HG02623 (cell line): ENCODE measurements around the gene CLEC6A.
"Not testable (repeated sequence)": the region's sequence is repeated elsewhere in the genome, so short reads cannot be mapped to it uniquely, and the experiment has no call there.

Experiments
- ATAC-seq: cut with Tn5 transposase; IDR thresholded peaks from one replicate; pipeline ENCODE4 v1.9.1; 2021; ENCODE audit warnings: moderate library complexity; ENCODE audit not compliant: unreplicated experiment

Gene CLEC6A

DNA sequence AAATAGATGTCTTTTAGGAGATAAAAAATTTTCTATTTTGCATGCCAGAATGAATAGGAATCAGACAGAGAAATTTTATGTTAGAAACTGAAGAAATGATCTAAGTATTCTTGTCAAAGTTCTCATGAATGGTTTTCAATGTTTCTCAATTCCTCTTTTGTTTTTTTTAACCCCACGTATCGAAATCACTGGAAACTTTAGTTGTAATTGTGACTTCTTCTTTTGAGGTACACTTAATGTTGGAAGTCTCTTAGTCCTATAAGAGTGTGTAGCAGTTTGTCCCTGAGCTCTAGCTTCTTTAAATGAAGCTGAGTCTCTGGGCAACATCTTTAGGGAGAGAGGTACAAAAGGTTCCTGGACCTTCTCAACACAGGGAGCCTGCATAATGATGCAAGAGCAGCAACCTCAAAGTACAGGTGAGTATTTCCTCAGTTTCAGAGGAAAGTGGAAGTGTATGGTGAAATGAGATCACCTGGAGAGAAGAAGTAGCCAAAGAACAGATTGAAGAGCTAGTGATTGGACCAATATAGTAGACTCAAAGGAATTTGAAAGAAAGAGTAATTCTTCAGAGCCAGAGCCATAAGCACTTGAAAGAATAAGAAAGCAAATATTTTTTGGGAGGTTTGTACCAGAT is at the start of gene CLEC6A:
Gene CLEC6A, plus strand, starts transcription at position 236 of the 634 bp plus-strand sequence. Its CDS starts 150 bp downstream, at position 386.
- ATAC-seq, result no peak

DNA sequence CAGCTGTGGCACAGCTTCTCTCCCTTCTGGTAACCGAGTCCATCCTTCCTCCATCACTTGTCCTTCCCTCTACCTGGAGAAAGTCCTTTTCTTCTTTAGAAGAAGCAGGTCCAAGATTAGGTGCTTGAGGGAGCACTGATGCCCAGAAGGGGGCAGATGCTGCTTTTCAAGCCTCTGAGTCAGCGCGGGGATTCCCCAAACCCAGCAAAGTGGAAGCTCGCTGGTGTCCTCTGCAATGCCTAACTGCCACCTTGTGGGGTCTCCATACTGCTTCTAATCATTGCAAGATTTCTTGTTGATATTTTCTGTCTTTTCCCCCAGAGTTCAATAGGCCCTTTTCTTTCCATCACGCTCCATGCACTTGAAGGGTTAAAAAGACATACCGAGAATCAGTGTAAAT is 36.2 kb upstream of the CLEC6A start:
- ATAC-seq, result not testable (repeated sequence)

DNA sequence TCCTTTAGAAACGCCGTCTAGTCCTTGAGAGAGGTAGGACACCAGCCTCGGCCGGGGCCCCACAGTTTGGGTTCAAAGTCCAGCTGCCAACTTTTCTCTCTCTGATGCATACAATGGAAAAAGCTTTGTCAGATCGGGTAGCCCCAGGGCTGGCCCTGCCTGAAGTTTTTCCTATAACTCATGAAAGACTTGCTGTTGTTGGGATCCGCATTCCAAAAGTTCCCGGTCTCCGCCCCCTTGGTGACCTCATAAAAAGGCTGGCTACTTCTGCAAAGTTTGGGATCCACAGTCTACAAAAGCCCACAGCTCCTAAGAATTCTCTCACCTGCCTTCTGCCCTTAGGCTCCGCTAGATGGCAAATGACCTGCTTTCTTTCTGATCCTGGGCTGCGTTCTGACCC is 35.3 kb upstream of the CLEC6A start:
- ATAC-seq, result no peak

DNA sequence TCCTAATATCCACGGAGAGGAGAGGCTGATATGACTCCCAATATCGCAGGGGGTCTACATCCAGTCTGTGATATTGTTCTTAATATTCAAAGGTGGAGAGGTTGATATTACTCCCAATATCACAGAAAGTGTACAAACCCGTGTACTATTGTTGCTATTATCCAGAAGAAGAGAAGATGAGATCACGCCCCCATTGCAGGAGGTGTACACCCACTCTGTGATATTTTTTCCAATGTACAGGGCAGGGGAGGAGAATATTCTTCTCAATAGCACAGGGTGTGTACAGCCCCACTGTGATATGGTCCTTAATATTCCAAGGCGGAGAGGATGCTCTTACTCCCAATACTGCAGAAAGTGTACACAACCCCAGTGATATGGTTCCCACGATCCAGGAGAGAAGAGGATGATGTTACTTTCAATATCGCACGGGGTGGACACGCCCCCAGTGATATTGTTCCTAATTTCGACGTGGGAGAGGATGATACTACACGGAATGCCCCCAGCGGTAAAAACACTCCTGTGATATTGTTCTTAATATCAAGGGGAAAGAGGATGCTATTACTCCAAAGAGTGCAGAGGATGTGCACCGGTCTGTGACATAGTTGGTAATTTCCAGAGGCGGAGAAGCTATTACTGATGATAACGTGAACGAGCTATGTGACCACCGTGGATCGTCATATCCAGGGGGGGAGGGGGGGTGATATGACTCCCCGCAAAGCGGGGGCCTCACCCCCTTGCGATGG is 11.1 kb upstream of the CLEC6A start:
- not testable (repeated sequence) for ATAC-seq

DNA sequence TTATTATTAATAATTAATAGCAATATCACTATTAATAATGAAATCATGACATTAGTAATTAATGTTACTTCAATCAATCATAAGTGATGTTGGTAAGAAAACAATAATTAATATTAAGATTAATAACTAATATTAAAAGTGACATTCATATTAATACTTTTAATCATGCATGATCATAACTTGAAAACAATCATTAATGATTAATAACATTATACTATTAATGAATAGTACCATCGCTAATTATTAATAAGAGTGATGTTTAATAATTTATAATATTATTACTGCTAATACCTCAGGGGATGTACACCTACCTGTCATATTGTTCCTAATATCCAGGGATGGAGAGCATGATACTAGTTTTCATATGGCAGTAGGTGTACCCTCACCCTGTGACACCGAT is 10.0 kb upstream of the CLEC6A start:
- ATAC-seq, result no peak

DNA sequence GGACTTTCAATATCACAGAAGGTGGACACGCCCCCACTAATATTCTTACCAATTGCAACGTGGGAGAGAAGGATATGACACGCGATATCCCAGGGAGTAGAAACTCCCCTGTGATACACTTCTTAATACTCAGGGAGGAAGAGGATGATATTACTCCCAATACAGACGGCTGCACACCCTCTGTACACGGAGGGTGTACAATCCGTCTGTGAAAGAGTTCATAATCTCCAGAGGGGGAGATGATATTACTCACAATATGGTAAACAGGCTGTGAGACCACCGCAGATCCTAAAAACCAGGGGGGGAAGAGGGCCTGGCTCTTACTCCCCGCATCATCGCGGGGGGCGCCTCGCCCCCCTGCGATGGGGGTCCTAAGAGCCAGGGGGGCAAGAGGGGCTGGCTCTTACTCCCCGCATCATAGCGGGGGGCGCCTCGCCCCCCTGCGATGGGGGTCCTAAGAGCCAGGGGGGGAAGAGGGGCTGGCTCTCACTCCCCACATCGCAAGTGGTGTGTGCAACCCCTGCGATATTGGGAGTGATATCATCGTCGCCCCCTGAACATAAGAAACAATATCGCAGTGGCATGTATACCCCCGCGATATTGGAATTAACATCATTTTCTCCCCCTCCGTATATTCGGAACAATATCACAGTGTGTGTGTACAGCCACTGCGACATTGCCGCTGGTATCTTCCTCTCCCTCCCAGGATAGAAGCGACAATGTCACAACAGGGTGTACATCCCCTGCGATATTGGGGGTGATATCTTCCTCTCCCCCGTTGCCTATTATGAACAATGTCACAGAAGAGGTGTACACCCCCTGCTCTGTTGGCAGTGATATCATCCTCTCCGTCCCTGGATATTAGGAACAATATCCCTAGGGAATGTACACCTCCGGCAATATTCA is 8.9 kb upstream of the CLEC6A start:
- no peak for ATAC-seq

DNA sequence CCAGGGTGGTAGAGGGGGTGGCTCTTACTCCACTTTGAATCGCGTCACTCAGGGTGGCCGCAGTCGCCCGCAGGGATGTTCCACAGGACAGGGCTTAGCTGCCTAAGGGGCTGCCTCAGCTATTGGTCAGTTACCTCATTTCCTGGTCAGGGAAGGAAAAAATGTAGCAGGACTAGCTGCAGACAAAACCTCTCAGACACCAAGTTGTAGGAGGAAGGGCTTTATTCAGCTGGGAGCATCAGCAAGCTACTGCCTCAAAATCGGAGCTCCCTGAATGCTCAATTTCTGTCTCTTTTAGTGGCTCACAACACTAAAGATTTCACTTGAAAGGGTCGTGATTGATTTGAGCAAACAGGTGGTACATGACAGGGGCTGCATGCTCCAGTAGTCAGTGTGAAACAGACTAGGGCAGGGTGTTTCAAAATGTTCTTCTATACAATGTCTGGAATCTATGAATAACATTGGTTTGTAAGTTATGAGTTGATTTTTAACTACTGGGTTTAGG is 6.4 kb upstream of the CLEC6A start:
- no peak for ATAC-seq

DNA sequence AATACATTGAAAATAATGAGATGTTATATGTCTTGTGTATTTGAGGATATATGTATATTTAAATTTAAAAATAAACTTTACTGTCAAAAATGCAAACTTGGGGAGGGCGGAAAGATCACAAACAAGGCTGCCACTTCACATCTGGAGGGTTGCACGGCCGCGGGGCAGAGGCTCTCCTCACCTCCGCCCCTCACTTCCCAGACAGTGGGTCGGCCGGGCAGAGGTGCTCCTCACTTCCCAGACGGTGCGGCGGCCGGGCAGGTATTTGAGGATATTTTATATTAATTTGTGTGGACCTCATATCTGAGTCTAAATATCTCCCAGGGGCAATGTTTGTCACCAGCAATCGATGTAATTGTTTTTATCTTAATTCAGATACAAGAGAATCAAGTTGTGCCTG is 3.7 kb upstream of the CLEC6A start:
- no peak for ATAC-seq

DNA sequence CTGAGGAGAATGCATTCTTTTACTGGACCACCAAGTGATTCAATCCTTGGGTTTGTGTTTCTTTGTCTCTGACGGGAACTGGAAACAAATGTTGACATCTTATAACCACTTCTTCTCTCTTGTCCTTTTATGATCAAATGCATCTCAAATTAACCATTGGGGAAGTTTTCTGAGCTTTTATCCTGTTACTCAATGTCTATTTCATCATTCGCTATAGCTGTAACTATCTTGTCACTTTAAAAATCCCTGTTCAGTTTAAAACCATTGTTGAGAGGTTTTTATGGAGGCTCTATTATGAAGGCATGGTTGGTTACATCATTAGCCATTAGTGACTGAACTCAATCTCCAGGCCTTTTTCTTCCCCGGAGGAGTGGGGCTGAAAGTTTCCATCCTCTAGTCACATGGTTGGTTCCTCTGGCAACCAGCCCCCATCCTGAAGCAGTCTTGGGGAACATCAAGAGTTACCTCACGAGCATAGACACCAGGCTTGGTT is 2.7 kb upstream of the CLEC6A start:
- no peak for ATAC-seq

DNA sequence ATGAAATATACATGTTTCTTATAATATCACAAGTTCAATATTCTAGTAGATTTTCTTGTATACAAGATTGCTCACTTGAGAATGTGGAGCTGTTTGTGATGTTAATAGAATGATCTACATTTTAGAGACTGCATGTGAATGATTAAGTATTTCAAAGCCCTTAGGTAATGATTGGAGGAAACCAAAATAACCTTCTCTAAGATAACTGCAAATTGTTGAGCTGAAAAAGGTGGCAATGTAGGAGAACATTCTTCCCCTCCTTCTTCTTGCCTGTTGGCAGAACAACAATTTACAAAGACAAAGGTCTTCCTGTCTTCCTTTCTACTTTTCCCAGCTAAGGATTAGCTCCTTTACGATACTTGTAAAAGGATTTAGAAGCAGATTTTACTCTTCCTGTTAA is 2.0 kb upstream of the CLEC6A start:
- ATAC-seq, result no peak

DNA sequence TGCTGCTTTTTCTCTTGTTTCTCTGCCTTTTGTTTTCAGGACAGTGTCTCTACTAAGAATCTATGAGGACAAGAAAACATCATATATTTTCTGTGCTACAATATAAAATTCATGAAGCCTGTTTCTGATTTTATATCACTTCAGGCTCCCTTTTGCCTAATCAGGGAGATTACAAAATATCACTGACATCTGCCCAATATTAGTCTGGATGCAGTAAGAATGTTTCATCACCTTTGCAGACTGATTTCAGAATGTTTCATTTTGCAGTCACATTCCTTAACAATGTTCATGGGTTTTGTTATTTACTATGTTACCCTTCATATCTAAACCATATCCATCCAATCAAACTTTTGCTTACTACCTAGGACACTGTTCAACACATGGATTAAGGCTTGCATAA is 491 bp upstream of the CLEC6A start:
- ATAC-seq, result no peak

DNA sequence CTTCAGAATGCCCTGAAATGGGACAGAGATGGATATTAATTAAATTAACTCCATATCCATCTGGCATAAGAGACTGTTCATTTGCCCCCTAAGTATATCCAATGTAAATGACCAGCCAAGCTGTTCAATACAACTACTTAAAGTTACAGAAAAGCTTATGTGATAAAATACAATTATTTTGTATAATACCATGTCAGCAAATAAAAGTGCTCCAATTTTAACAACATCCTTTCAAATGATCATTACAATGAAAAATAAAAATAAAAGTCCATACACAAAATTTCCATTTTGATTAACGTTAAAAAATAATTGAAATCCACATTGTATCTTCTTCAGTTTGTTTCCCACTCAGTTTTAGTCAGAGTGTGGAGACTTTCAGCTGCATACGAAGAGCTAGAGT is 5.7 kb downstream of the CLEC6A start:
- no peak for ATAC-seq

DNA sequence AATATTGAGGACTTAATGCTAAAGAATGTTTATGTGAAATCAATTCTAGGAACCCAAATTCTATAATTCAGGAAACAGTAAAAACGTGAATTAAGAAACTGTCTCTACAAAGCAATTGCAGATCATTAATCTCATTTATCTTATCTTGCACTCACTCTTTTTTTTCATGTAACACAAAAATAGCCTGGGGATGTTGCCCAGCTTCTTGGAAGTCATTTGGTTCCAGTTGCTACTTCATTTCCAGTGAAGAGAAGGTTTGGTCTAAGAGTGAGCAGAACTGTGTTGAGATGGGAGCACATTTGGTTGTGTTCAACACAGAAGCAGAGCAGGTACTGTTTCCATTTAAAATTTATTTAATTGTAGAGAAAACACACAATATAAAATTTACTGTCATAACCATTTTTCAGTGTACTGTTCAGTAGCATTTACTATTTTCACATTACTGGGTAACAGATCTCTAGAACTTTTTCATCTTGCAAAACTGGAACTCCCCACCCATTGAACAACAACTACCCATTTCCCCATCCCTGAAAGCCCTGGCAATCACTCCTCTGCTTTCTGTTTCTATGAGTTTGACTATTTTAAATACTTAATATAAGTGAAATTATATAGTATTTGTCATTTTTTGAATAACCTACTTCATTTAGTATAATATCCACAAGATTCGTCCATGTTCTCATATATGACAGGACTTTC is 9.7 kb downstream of the CLEC6A start:
- ATAC-seq, result no peak

DNA sequence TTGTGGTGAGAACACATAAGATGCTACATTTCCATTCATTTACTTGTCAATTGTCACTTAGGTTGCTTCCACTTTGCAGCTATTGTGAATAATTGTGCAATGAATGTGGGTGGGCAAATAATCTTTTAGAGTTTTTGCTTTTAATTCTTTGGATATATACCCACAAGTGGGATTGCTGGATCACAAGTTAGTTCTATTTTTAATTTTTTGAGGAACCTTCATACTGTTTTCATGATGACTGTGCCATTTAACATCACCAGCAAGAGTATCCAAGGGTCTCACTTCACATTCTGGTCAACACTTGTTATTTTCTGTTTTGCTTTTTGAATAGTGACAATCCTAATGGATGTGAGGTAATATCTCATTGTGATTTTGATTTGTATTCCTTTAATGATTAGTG is 10.5 kb downstream of the CLEC6A start:
- no peak for ATAC-seq

DNA sequence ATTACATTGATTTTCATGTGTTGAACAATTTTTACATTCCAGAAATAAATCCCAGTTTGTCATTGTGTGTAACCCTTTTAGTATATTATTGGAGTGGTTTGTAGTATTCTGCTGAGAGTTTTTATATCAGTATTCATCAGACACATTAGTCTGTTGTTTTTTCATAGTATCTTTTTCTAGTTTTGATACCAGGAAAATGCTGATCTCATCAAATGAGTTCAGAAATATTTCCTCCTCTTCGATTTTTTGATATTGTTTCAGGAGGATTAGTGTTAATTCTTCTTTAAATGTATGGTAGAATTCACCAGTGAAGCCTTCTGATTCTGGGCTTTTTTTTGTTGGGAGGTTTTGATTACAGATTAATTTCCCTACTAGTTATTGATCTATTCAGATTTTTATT is 15.3 kb downstream of the CLEC6A start:
- no peak for ATAC-seq

DNA sequence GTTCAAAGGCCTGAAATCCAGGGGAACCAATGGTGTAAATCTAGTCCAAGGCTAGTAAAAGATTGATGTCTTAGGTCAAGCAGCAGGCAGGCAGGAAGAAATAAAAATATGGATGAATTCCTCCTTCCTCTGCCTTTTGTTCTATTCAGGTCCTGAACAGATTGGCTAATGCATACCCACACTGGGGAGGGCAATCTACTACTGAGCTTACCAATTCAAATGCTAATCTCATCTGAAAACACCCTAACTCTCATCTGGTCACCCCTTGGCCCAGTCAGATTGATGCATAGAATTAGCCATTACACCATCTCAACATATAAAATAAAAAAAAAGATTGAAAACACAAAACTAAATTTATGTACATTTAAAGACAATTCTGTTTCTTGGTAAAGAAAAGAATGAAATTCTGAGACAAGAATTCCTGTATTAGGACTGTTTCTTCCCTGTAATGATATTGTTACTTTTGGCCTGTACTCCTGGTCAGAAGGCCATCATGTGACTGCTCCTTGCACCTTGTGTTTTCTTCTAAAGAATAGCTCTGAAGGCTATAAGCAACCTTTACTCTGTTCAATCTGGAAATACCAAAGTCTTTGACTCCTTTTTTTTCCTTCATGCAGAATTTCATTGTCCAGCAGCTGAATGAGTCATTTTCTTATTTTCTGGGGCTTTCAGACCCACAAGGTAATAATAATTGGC is 19.9 kb downstream of the CLEC6A start:
- no peak for ATAC-seq

DNA sequence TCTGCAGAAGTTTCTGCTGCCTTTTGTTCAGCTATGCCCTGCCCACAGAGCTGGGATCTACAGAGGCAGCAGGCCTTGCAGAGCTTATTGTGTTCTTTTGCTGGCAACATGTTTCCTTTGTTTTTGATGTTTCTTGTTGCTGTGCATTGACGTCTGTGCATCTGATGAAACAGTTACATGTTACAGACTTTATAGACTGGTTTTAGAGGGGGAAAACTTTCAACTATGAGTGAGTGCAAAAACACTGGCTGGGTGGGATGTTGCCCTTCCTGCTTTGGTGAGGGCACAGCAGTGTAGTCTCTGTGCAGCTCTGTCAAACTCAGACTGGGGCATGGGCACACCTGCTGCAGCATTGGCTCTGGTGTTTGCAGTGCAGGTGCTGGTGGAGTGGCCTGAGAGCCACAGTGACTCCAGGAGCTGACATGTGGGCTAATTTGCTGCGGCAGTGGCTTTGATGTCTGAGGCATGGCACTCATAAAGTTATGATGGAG is 26.9 kb downstream of the CLEC6A start:
- ATAC-seq, result no peak

DNA sequence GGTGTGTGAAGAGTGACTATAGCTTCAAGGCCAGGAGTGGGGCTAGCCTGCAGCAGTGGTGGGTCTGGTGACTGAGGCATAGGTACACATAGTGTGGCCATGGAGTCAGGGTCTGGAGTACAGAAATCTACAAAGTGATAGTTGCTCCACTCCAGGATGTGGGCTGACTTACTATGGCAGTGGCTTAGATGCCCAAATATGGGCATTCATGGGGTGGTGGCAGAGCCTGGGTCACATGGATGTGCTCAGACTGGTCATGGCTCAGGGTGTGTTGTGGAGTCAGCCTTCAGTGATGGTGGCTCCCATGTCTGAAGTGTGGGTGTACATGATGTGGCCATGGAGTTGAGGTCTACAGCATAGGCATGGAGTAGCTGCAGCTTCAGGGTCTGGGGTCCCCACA is 27.3 kb downstream of the CLEC6A start:
- ATAC-seq, result no peak

DNA sequence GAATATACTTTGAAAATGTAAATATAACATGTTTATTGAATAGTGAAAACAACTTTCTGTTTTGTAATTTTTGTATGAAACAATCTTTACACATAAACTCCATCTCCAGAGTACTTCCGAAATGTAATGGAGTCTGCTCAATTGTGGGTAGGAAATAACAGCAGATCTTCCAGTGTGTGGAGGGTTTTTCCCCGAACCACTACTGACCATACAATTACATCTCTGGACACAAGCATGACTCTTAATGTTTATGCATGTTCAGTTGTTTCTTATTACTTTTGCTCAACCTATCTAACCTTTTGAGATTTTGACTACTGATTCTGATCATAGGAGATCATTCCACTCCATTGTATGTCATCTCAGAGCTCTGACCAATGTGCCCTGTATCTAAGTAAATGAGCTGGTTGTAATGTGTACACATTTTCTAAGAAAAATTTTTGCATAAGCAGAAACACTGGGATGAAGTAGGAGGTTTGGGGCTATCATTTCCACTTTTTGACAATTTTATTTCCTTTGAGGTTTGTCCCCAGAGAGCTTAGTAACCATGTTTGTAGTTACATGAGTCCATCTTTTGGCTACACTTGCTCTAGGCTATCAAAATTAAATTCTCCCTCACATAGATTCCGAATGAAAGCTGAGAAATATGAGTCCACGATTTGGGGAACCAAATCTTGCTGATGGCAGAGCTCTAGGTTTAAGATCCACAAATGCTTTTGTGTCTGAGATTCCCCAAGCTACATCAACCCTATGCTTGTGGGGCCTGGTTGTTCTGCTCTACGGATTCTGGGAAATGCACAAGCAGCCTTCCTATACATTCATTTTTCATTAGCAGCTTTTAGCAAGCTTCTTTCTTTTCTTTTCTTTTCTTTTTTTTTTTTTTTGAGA is 36.1 kb downstream of the CLEC6A start:
- no peak for ATAC-seq
